ENCODE data around the gene TOMM40L. TPM values are rescaled to one million over a fixed set of nuclear protein-coding genes. Genes with fewer than 3 reads are reported as not detected.

The TOMM40L gene
- total RNA-seq, 1 experiment from 2014 or later = 6.7 TPM

DNA sequence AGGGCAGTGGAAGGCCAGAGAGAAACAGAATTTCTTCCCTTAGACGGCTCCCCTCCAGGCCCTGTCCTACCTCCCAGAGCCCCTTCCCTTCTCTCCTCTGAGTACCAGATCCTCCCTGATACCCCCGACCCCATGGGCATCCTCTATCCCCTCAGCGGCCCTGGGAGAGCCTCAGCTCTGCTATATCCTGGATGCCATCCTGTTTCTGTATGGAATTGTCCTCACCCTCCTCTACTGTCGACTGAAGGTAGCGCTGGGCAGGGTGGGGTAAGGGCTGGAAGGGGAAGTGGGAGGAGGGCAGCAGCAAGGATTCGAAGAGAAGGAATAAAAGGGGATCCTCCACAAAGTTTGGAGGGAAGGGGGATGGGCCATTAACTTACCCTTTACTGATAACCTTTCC lies 8.0 kb upstream of the TOMM40L start:
- H3K4me2 ChIP-seq = no peak overlapping the region
- no peak overlapping the region for H2AFZ ChIP-seq
- no peaks in the 10 kb centered on the region for H4K20me1 ChIP-seq (ENCODE audit: insufficient read depth)
- peaks cover 7% of the 10 kb centered on the region; the same call in 1 of the 2 replicates for H3K4me1 ChIP-seq (replicated peaks; ENCODE audit: insufficient read depth)
- H3K9me3 ChIP-seq (ENCODE audit: insufficient read depth, low read depth) = no peaks in the 10 kb centered on the region
- BruUV-seq (replicated peaks) = no TSS peak
- H3K79me2 ChIP-seq (ENCODE audit: low read depth) = no peaks in the 10 kb centered on the region
- intact Hi-C loops (cut with micrococcal nuclease; ENCODE audit: unreplicated experiment) = no loop called here
- H3K27ac ChIP-seq = peak overlapping the region; percentile 29
- peaks cover 5% of the 10 kb centered on the region; the same call in 1 of the 2 replicates for H3F3A ChIP-seq (ENCODE audit: insufficient read depth, low read depth)
- DNase-seq = no peak
- H3K4me3 ChIP-seq = no peak overlapping the region
- TF ChIP-seq EZH2 (IDR thresholded peaks at IDR 0.05; ENCODE audit: low read depth) (no peak), CTCF (conservative IDR thresholded peaks at IDR 0.05) (no peak)
- peaks cover 9% of the 10 kb centered on the region for H3K36me3 ChIP-seq (ENCODE audit: low read depth)
- ChIA-PET CTCF (no interaction called here), POLR2A (ENCODE audit: unreplicated experiment) (no interaction called here)
- no peaks in the 10 kb centered on the region for H3K27me3 ChIP-seq (ENCODE audit: insufficient read depth, low read depth)
- no peaks in the 10 kb centered on the region for H3K9me2 ChIP-seq (ENCODE audit: insufficient read depth)

- TF ChIP-seq EZH2 (IDR thresholded peaks at IDR 0.05; ENCODE audit: low read depth) = no peak
- TF ChIP-seq CTCF (conservative IDR thresholded peaks at IDR 0.05) = no peak
- H3K36me3 ChIP-seq (ENCODE audit: low read depth) = peaks cover 4% of the 10 kb centered on the region
- CTCF ChIA-PET = no interaction called here
- H3K9me3 ChIP-seq (ENCODE audit: insufficient read depth, low read depth) = no peaks in the 10 kb centered on the region
- H2AFZ ChIP-seq = no peak overlapping the region
- no TSS peak for BruUV-seq (replicated peaks)
- intact Hi-C loops (cut with micrococcal nuclease; ENCODE audit: unreplicated experiment) = no loop called here
- no peaks in the 10 kb centered on the region for H3K27me3 ChIP-seq (ENCODE audit: insufficient read depth, low read depth)
- POLR2A ChIA-PET (ENCODE audit: unreplicated experiment) = interaction anchor here (0.6 kb wide), 1 partner anchor 200 kb away, joined by 3 read pairs; no protein-coding TSS in a partner anchor
- no peak overlapping the region for H3K27ac ChIP-seq
- H3K9me2 ChIP-seq (ENCODE audit: insufficient read depth) = no peaks in the 10 kb centered on the region
- no peak overlapping the region for H3K4me3 ChIP-seq
- H3K4me2 ChIP-seq = no peak overlapping the region
- peaks cover 5% of the 10 kb centered on the region; the same call in 1 of the 2 replicates for H3F3A ChIP-seq (ENCODE audit: insufficient read depth, low read depth)
- H3K79me2 ChIP-seq (ENCODE audit: low read depth) = no peaks in the 10 kb centered on the region
- peaks cover 7% of the 10 kb centered on the region; the same call in 1 of the 2 replicates for H3K4me1 ChIP-seq (replicated peaks; ENCODE audit: insufficient read depth)
- H4K20me1 ChIP-seq (ENCODE audit: insufficient read depth) = no peaks in the 10 kb centered on the region
- DNase-seq = no peak
Measured at GRCh38 chr1:161218301-161219077, 7.4 kb upstream of the TOMM40L start.

GRCh38 chr1:161219078-161219892 lies 6.6 kb upstream of the TOMM40L start:
- Histone ChIP-seq H3K79me2 (ENCODE audit: low read depth) (no peaks in the 10 kb centered on the region), H2AFZ (no peak overlapping the region), H3K4me1 (replicated peaks; ENCODE audit: insufficient read depth) (peaks cover 7% of the 10 kb centered on the region; the same call in 1 of the 2 replicates), H3K27ac (no peak overlapping the region), H3K9me3 (ENCODE audit: insufficient read depth, low read depth) (no peaks in the 10 kb centered on the region), H3F3A (ENCODE audit: insufficient read depth, low read depth) (peaks cover 5% of the 10 kb centered on the region; the same call in 1 of the 2 replicates), H3K4me3 (no peak overlapping the region), H3K9me2 (ENCODE audit: insufficient read depth) (no peaks in the 10 kb centered on the region), H4K20me1 (ENCODE audit: insufficient read depth) (no peaks in the 10 kb centered on the region), H3K4me2 (no peak overlapping the region), H3K27me3 (ENCODE audit: insufficient read depth, low read depth) (no peaks in the 10 kb centered on the region), H3K36me3 (ENCODE audit: low read depth) (no peaks in the 10 kb centered on the region)
- intact Hi-C loops (cut with micrococcal nuclease; ENCODE audit: unreplicated experiment) = no loop called here
- POLR2A ChIA-PET (ENCODE audit: unreplicated experiment) = interaction anchor here (0.6 kb wide), 1 partner anchor 201 kb away, joined by 3 read pairs; no protein-coding TSS in a partner anchor
- no peak for DNase-seq
- no peak for TF ChIP-seq EZH2 (IDR thresholded peaks at IDR 0.05; ENCODE audit: low read depth)
- no peak for TF ChIP-seq CTCF (conservative IDR thresholded peaks at IDR 0.05)
- BruUV-seq (replicated peaks) = no TSS peak
- CTCF ChIA-PET = no interaction called here
